ENCODE results near the gene PRKG1. TPM values are rescaled to one million over a fixed set of nuclear protein-coding genes. Genes with fewer than 3 reads are reported as not detected.

Gene PRKG1
- total RNA-seq, 1 donor from 2014 or later = 26.4 TPM

DNA sequence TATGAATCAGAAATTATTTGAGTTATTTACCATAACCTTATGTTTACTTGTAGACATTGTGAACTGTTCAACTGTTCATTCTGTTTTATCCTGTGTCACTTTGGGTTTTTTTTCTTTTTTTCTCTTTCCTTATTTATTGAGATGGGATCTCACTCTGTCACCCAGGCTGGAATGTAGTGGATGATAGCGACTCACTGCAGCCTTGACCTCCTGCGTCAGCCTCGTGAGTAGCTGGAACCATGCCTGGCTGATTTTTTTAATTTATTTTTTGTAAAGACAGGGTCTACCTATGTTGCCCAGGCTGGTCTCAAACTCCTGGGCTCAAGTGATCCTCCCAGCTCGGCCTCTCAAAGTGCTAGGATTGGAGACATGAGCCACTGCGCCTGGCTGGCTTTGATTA lies 528.0 kb downstream of the PRKG1 start:
- Histone ChIP-seq H3F3A (ENCODE audit: low read depth) (peaks cover 21% of the 10 kb centered on the region), H3K36me3 (no peaks in the 10 kb centered on the region), H4K20me1 (ENCODE audit: low read depth) (no peaks in the 10 kb centered on the region), H3K9ac (no peak overlapping the region), H3K4me2 (no peak overlapping the region), H3K27me3 (no peaks in the 10 kb centered on the region), H3K4me1 (peaks cover 30% of the 10 kb centered on the region), H3K27ac (no peak overlapping the region), H3K4me3 (no peak overlapping the region), H3K79me2 (ENCODE audit: low read depth) (no peaks in the 10 kb centered on the region), H2AFZ (replicated peaks) (no peak overlapping the region), H3K9me3 (ENCODE audit: low read depth) (no peaks in the 10 kb centered on the region)
- TF ChIP-seq, protein P1, sequence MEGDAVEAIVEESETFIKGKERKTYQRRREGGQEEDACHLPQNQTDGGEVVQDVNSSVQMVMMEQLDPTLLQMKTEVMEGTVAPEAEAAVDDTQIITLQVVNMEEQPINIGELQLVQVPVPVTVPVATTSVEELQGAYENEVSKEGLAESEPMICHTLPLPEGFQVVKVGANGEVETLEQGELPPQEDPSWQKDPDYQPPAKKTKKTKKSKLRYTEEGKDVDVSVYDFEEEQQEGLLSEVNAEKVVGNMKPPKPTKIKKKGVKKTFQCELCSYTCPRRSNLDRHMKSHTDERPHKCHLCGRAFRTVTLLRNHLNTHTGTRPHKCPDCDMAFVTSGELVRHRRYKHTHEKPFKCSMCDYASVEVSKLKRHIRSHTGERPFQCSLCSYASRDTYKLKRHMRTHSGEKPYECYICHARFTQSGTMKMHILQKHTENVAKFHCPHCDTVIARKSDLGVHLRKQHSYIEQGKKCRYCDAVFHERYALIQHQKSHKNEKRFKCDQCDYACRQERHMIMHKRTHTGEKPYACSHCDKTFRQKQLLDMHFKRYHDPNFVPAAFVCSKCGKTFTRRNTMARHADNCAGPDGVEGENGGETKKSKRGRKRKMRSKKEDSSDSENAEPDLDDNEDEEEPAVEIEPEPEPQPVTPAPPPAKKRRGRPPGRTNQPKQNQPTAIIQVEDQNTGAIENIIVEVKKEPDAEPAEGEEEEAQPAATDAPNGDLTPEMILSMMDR (IDR thresholded peaks at IDR 0.05) = no peak
- Mint-ChIP-seq H3K4me1 (peaks cover 14% of the 10 kb centered on the region), H3K9me3 (no peaks in the 10 kb centered on the region), H3K27ac (no peak overlapping the region), H3K27me3 (ENCODE audit: insufficient read depth, low read depth) (no peaks in the 10 kb centered on the region), H3K4me3 (no peak overlapping the region), H3K36me3 (no peaks in the 10 kb centered on the region)
- no peak for DNase-seq (ENCODE audit: low spot score)

DNA sequence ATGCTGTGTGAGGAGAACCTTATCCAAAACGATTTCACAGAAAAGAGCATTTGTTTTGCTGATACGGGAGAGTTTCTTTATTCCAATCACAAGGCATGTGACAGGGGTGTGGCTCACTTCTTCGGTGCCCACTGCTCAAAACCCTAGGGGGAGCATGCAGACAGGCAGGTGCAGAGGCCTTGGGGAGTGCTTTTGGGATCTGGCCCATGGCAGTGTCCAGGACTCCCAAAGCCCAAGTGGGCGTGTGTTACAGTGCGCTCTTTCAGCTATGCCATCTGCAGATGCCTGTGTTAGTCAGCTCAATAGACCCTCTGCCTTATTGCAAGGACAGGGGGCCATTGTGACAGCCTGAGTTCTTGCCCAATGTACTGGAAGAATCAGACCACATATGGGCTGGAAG lies 530.3 kb downstream of the PRKG1 start:
- H3K4me2 ChIP-seq = no peak overlapping the region
- peaks cover 37% of the 10 kb centered on the region for H3F3A ChIP-seq (ENCODE audit: low read depth)
- no peaks in the 10 kb centered on the region for H3K36me3 ChIP-seq
- H4K20me1 ChIP-seq (ENCODE audit: low read depth) = no peaks in the 10 kb centered on the region
- DNase-seq (ENCODE audit: low spot score) = no peak
- no peaks in the 10 kb centered on the region for H3K9me3 ChIP-seq (ENCODE audit: low read depth)
- Mint-ChIP-seq H3K36me3 (no peaks in the 10 kb centered on the region), H3K27me3 (ENCODE audit: insufficient read depth, low read depth) (no peaks in the 10 kb centered on the region), H3K4me1 (peaks cover 19% of the 10 kb centered on the region), H3K4me3 (no peak overlapping the region), H3K9me3 (peaks cover 1% of the 10 kb centered on the region), H3K27ac (no peak overlapping the region)
- no peak overlapping the region for H3K4me3 ChIP-seq
- H3K4me1 ChIP-seq = peaks cover 45% of the 10 kb centered on the region
- no peak overlapping the region for H3K9ac ChIP-seq
- no peaks in the 10 kb centered on the region for H3K79me2 ChIP-seq (ENCODE audit: low read depth)
- TF ChIP-seq EZH2phosphoT487 (IDR thresholded peaks at IDR 0.05) (no peak), EZH2 (IDR thresholded peaks at IDR 0.05) (no peak)
- TF ChIP-seq, protein P1 (IDR thresholded peaks at IDR 0.05) = no peak
- H3K27me3 ChIP-seq = no peaks in the 10 kb centered on the region
- H3K27ac ChIP-seq = no peak overlapping the region
- H2AFZ ChIP-seq (replicated peaks) = no peak overlapping the region

DNA sequence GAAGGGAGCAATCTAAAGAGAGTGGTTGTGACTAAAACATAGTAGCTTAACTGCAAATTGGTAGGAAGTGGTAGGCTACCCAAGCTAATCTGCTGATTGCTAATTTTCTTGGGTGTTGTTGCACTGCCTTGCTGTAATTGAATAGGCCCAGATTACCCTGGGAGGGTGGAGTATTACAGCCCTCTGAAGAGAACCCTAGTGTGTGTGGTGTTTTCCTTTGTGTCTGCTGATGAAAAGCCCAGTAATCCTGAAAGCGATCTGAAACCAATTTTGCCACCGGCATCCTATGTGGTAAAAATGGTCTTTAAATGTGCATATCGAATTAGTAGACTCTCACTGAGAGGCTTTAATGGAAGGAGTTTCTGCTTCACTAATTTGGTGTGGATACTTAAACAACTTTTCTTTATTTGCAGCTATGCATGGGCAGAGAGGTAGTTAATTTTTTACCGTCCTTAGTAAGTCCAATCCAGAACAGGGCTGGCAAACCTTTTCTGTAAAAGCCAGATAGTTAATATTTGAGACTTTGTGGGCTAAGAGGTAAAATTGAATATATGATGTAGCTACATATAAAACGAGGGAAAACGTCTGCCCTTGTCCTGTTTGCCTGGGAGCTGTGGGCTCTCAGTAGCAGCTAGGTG lies 532.7 kb downstream of the PRKG1 start:
- Mint-ChIP-seq H3K36me3 (no peaks in the 10 kb centered on the region), H3K27me3 (ENCODE audit: insufficient read depth, low read depth) (peaks cover 3% of the 10 kb centered on the region), H3K27ac (no peak overlapping the region), H3K9me3 (peaks cover 4% of the 10 kb centered on the region), H3K4me3 (no peak overlapping the region), H3K4me1 (peaks cover 17% of the 10 kb centered on the region)
- H3K79me2 ChIP-seq (ENCODE audit: low read depth) = no peaks in the 10 kb centered on the region
- no peaks in the 10 kb centered on the region for H4K20me1 ChIP-seq (ENCODE audit: low read depth)
- DNase-seq (ENCODE audit: low spot score) = peak; percentile 84
- H3K4me1 ChIP-seq = peaks cover 39% of the 10 kb centered on the region
- H3K27me3 ChIP-seq = no peaks in the 10 kb centered on the region
- TF ChIP-seq EZH2phosphoT487 (IDR thresholded peaks at IDR 0.05) = peak; percentile 84
- no peak for TF ChIP-seq EZH2 (IDR thresholded peaks at IDR 0.05)
- TF ChIP-seq, protein P1 (IDR thresholded peaks at IDR 0.05) = no peak
- no peak overlapping the region for H3K9ac ChIP-seq
- H3F3A ChIP-seq (ENCODE audit: low read depth) = peaks cover 37% of the 10 kb centered on the region
- H3K27ac ChIP-seq = peak overlapping the region; percentile 43
- no peaks in the 10 kb centered on the region for H3K9me3 ChIP-seq (ENCODE audit: low read depth)
- H3K4me2 ChIP-seq = peak overlapping the region; percentile 26
- no peak overlapping the region for H3K4me3 ChIP-seq
- H3K36me3 ChIP-seq = no peaks in the 10 kb centered on the region
- no peak overlapping the region for H2AFZ ChIP-seq (replicated peaks)
